Stimulated activated CD8-positive, alpha-beta memory T cell treated with anti-CD3 and anti-CD28 coated beads, Interleukin-7, amount 100 ng/mL, for 1 hour (primary cell): ENCODE data around the gene OR6P1.

Experiments
- DNase-seq, 2 donors: peaks; one replicate each; pipeline ENCODE4 v3.0.0-alpha.2; 2020; ENCODE audit warnings: low read depth in 2 of 2

Gene OR6P1

GRCh38 chr1:158516966-158517365, 53.4 kb downstream of the OR6P1 start:
- no peak for DNase-seq
